ENCODE measurements around the gene CMTM1. TPM values are rescaled to one million over a fixed set of nuclear protein-coding genes. Genes with fewer than 3 reads are reported as not detected.

CMTM1 gene
- total and polyA plus RNA-seq, 2 donors (not counting 3 experiments of a cell fraction or from before 2014, with no cell fraction given) = 3.0 to 12.3 TPM

DNA sequence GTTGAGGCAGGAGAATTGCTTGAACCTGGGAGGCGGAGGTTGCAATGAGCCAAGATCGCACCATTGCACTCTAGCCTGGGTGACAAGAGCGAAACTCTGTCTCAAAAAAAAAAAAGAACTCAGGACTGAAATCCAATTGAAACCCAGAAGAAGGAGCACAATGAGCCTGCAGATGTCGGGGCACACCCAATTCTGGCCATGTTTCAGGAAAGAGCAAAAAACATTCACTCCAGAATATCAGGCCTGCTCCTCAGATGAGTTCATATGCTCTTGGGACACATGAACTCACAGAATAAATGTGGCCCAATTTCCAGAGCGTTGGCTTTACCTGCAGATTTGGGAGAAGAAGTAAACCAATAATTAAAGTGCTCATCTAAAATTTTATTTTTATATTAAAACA is 10.1 kb downstream of the CMTM1 start:
- peaks cover 4 to 13% of the 10 kb centered on the region in 2 experiments for H3K27me3 ChIP-seq (ENCODE audit: control insufficient read depth in 2 of 2, insufficient read depth in 2 of 2, low read length in 2 of 2)
- CTCF ChIA-PET = interaction anchor here (1.3 kb wide), 1 partner anchor 218 kb away, joined by 3 read pairs; no protein-coding TSS in a partner anchor
- no peak overlapping the region for H3K4me2 ChIP-seq (ENCODE audit: insufficient read depth, low read length)
- TF ChIP-seq POLR2A (IDR thresholded peaks at IDR 0.05; ENCODE audit: low read depth, low read length) (no peak), CTCF (IDR thresholded peaks at IDR 0.05; ENCODE audit: extremely low read depth in 1 of 2, insufficient read depth in 1 of 2, low read depth in 1 of 2, low read length in 2 of 2) (no peak), GATA2 (IDR thresholded peaks at IDR 0.05; ENCODE audit: insufficient read depth, insufficient read length, low read depth, low read length) (no peak), POLR2AphosphoS5 (IDR thresholded peaks at IDR 0.05; ENCODE audit: insufficient read depth, low read depth, low read length) (no peak), FOS (IDR thresholded peaks at IDR 0.05; ENCODE audit: borderline replicate concordance, insufficient read depth, low read length) (no peak), JUN (IDR thresholded peaks at IDR 0.05; ENCODE audit: borderline replicate concordance, insufficient read depth, insufficient read length, low read depth) (no peak), EZH2 (IDR thresholded peaks at IDR 0.05; ENCODE audit: borderline replicate concordance, low read depth, low read length, severe bottlenecking) (no peak), MYC (IDR thresholded peaks at IDR 0.05; ENCODE audit: low read depth, low read length) (no peak)
- TF ChIP-seq, protein P1, sequence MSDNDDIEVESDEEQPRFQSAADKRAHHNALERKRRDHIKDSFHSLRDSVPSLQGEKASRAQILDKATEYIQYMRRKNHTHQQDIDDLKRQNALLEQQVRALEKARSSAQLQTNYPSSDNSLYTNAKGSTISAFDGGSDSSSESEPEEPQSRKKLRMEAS (IDR thresholded peaks at IDR 0.05; ENCODE audit: insufficient read depth, insufficient read length) = no peak
- BruUV-seq (replicated peaks) = no TSS peak
- no peaks in the 10 kb centered on the region for H3K79me2 ChIP-seq (ENCODE audit: control insufficient read depth, insufficient read depth, low read length)
- H3K36me3 ChIP-seq (ENCODE audit: control insufficient read depth in 2 of 2, extremely low read depth in 1 of 2, insufficient read depth in 2 of 2, low read length in 2 of 2) = no peaks in the 10 kb centered on the region
- H4K20me1 ChIP-seq (replicated peaks; ENCODE audit: control insufficient read depth, extremely low read depth, insufficient read depth, low read length) = no peaks in the 10 kb centered on the region
- H3K4me1 ChIP-seq (ENCODE audit: control insufficient read depth, extremely low read depth, insufficient read depth, low read length) = peaks cover 11% of the 10 kb centered on the region
- FAIRE-seq = no peak
- no peak overlapping the region for H3K4me3 ChIP-seq (replicated peaks in 1 of 3; ENCODE audit: insufficient read depth in 1 of 3, low read depth in 1 of 3, low read length in 3 of 3)
- DNase-seq (ENCODE audit: low read depth, low spot score) = no peak
- no peaks in the 10 kb centered on the region for H3K9me3 ChIP-seq (replicated peaks; ENCODE audit: control insufficient read depth, insufficient read depth, low read length)
- no peak overlapping the region for H2AFZ ChIP-seq (ENCODE audit: low read depth, low read length)
- H3K9ac ChIP-seq (replicated peaks; ENCODE audit: extremely low read depth, insufficient read depth, low read length) = no peak overlapping the region
- POLR2A ChIA-PET = no interaction called here
- H3K27ac ChIP-seq (ENCODE audit: insufficient read depth, low read depth, low read length) = no peak overlapping the region
- intact Hi-C loops (cut with micrococcal nuclease) (no loop called here), dilution Hi-C loops (cut with MboI; ENCODE audit: extremely low pct_ligation_motif_present, low sequenced_read_pairs) (no loop called here)
- no peaks in the 10 kb centered on the region for H3K9me1 ChIP-seq (replicated peaks; ENCODE audit: control insufficient read depth, extremely low read depth, insufficient read depth, low read length)

Measured in endothelial cell of umbilical vein (primary cell).